ENCODE data around the gene MAU2.

MAU2 gene

GRCh38 chr19:19320361-19321140, at the start of gene MAU2, which contains the start of gene SUGP1:
MAU2 (plus strand) TSS chr19:19320829; CDS start chr19:19320860, 31 bp downstream.
SUGP1 (minus strand) TSS chr19:19320509; CDS start chr19:19320496, 13 bp downstream.
- DNase-seq, result peak; percentile 91

- no peak for DNase-seq
Measured at GRCh38 chr19:19271828-19272599, 48.6 kb upstream of the MAU2 start.

GRCh38 chr19:19274146-19274545, 46.5 kb upstream of the MAU2 start:
- DNase-seq, result no peak

DNA sequence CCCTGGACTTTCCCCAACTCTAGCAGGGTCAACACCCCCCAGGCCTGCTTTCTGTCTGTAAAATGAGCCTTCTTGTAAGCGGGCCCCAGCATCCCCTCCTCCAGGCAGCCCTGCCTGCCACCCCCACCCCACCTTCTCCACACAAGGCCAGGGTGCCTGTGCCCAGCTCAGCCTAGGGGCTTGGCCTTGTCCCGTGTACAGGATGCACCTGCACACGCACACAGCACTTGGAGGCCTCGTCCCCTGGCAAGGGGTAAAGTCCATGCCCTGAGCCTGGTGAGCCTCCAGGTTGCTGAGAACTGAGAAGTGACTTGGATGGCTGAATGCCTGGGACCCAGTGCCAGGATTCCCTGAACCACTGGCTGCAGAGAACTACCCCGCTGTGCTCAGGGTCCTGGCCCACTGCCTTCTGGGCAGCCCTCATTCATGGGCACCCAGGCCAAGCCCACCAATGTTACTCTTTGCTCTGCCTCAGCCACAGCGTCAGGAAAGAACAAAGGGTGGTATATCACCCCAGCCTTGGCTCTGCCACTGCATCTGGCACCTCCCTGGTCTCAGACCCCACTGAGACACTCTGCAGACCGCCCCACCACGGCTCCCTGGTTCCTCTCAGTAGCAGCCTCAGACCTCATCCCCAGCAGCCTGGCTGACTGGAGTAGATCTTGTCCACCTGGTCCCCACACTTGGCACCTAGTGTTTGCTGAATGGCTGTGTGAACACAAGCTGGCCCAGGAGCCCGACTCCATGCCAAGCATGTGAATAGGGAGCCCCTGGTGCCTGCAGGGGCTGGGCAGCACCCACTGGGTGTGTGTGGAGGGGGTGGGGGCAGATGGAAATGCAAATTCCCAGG, 45.7 kb upstream of the MAU2 start:
- no peak for DNase-seq

GRCh38 chr19:19276386-19276785, 44.2 kb upstream of the MAU2 start:
- no peak for DNase-seq

DNA sequence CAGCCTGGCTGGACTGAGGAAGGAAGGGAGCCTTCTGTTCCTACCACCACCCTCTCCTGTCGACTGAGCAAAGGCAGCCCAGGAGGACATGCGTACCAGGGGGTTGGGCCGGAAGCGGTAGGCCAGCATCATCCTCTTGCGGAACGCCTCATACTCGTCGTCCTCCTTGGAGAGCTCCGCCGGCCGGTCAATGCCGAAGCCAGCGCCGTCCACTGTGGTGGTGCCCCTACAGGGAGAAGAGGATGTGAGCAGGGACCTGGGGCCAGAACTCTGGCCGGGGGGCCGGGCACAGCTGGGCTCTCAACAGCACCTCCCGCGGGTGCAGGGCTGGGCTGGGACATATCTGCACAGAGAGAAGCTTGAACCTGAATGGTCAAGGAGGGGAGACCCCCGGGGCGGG, 43.8 kb upstream of the MAU2 start:
- no peak for DNase-seq

- no peak for DNase-seq
Measured at GRCh38 chr19:19278315-19278714, 42.3 kb upstream of the MAU2 start.

- DNase-seq, result no peak
Measured at GRCh38 chr19:19279062-19279612, 41.5 kb upstream of the MAU2 start.

- DNase-seq, result no peak
Measured at GRCh38 chr19:19279853-19280252, 40.8 kb upstream of the MAU2 start.

GRCh38 chr19:19280561-19280960, 40.1 kb upstream of the MAU2 start:
- DNase-seq, result no peak

DNA sequence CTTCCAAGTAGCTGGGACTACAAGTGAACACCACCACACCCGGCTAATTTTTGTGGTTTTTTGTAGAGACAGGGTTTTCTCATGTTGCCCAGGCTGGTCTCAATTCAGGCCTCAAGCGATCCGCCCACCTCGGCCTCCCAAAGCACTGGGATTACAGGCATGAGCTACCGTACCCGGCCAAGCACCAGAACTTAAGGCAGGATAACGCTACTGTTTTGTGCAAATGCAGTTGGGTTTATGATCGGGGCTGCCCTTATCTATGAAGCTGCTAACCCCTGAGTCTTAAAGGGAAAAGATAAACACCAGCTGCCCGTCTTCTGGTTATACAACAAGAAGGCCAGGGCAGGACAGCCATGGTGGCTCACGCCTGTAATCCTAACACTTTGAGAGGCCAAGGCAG, 34.9 kb upstream of the MAU2 start:
- DNase-seq, result no peak

DNA sequence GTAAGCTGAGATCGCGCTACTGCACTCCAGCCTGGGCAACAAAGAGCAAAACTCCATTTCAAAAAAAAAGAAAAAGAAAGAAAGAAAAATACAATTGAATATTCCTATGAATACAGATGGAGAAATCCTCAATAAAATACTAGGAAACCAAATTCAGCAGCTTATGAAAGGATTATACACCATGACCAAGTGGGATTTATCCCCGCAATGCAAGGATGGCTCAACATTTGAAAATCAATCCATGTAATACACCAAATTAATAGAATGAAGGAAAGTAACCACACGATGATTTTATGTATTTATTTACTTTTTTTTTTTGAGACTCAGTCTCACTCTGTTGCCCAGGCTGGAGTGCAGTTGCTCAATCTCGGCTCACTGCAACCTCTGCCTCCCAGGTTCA, 28.0 kb upstream of the MAU2 start:
- no peak for DNase-seq

DNA sequence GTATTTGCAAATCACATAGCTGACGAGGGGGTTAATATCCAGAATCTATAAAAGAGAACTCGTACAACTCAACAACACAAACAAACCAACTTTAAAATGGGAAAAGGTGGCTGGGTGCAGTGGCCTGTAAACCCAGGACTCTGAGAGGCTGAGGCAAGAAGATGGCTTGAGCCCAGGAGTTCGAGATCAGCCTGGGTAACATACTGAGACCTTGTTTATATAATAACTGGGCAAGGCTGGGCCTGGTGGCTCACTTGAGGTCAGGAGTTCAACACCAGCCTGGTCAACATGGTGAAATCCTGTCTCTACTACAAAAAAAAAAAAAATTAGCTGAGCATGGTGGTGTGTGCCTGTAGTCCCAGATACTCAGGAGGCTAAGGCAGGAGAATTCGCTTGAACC, 25.7 kb upstream of the MAU2 start:
- DNase-seq, result no peak

DNA sequence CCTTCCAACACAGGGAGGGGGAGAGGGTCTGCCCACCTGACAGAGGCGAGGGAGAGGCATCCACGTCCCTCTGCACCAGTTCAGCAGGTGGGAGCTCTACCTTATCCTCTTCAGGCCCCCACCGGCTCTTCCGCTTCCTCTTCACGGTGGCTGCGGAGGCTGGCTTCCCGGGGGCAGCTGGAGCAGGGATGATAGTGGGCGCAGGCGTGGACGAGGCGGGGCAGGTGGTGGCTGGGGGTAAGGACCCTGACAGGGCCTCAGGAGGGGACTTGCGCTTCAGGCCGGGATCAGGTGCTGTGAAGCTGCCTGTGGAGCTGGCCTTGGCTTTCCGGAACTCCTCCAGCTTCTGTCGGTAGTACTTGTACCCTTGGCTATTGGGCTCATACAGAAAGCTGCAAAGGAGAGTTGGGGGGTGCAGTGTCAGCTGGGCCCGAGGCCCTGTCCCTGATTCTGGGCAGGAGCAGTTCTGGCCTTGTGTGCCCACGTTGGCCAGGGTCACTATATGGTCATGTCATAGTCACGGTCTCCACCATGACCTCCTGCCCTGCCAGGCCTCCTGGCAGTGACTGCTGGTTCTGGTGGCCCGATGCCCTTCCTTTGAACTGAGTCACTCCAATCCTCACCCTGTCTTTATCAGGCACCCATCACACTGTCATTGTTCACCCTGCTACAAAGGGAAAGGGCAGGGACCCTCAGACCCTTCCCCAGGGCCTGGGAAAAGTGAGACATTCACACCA, 23.5 kb upstream of the MAU2 start:
- no peak for DNase-seq

GRCh38 chr19:19297759-19298158, 22.9 kb upstream of the MAU2 start:
- no peak for DNase-seq

DNA sequence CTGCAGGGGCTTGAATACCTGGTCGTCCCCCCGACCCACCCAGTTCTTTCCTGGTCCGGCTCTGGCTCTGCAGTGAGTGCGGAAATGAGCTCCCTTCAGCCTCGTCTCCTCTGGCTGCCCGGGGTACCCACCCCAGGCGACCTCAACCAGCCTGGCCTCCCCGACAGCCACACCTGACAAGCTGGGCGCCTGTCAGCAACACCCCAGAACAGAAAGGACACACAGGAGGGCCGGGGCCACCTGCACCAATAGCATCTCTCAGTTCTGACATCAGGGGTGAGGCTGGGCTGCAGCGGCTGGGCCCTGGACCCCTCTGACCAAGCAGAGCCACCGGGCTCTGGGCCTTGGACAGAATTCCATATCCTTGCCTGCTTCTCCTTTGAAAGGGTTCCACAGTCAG, 20.0 kb upstream of the MAU2 start:
- DNase-seq, result no peak

GRCh38 chr19:19303411-19303810, 17.2 kb upstream of the MAU2 start:
- DNase-seq, result no peak

- no peak for DNase-seq
Measured at GRCh38 chr19:19304186-19304965, 16.3 kb upstream of the MAU2 start.

GRCh38 chr19:19305066-19305465, 15.6 kb upstream of the MAU2 start:
- DNase-seq, result no peak

DNA sequence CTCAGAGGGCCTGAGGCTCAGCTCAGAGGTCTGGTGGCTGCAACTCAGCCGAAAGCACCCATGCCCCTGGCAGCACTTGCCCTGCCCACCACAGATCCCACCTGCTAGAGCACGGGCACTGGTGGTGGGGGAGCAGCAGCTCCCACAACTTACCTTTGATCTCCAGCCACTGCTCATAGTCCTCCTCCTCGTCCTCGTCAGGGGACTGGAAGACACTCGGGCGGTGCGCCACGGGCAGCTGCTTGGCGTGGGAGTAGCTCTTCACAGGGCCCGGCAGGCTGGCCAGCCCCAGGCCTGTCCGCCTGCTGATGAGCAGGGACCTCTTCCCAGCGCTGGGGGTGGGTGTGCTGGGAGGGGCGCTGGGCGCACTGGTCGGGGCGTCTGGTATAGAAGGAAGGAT, 14.9 kb upstream of the MAU2 start:
- no peak for DNase-seq

GRCh38 chr19:19306191-19306590, 14.4 kb upstream of the MAU2 start:
- DNase-seq, result no peak
